ENCODE data around the gene THSD7A.

Gene THSD7A

DNA sequence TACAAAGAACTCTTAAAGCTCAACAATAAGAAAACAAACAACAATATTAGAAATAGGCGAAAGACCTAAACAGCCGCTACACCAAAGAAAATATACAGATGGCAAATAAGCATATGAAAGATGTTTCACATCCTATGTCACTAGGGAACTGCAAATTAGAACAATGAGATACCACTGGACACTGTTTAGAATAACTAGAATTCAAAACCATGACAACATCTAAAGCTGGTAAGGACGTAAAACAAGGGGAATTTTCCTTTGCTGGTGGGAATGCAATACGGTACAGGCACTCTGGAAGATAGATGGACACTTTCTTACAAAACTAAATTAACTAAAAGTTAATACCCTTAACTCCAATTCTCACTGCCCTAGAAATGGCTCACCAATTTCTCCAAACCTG is 44.5 kb downstream of the THSD7A start:
- DNase-seq (ENCODE audit: insufficient read length, low spot score) (no peak), FAIRE-seq (no peak)
- no peak for TF ChIP-seq POU2F2 (IDR thresholded peaks at IDR 0.05; ENCODE audit: low read depth, low read length)

DNA sequence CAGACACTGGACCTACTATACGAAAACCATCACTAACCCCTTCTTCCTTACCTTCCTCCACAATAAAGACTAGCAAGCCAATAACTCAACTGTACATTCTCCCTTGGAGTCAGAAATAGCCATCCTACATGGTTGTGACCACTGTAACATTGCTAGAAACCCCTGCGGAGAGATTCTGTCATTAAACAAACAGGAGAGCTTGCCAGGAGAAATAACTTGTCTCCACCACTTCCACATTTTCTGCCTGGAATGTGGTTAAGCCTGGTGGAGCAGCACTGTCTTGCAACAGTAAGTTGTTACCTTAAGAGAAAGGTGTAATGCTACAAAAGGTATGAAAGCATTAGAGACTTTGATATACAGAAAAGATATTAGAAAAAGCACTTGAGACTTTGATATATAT is 45.8 kb downstream of the THSD7A start:
- no peak for TF ChIP-seq TAF1 (IDR thresholded peaks at IDR 0.05; ENCODE audit: low read depth, low read length)
- TF ChIP-seq SPI1 (IDR thresholded peaks at IDR 0.05; ENCODE audit: low read depth, low read length) = no peak
- no peak for TF ChIP-seq POU2F2 (IDR thresholded peaks at IDR 0.05; ENCODE audit: low read depth, low read length)
- no peak for TF ChIP-seq PAX5 (IDR thresholded peaks at IDR 0.05; ENCODE audit: insufficient read depth, low read length, severe bottlenecking)
- no peak for TF ChIP-seq POLR2AphosphoS5 (IDR thresholded peaks at IDR 0.05; ENCODE audit: low read depth, low read length)
- no peak for TF ChIP-seq POLR2A (IDR thresholded peaks at IDR 0.05; ENCODE audit: low read depth, low read length)
- FAIRE-seq (no peak), DNase-seq (ENCODE audit: insufficient read length, low spot score) (no peak)

DNA sequence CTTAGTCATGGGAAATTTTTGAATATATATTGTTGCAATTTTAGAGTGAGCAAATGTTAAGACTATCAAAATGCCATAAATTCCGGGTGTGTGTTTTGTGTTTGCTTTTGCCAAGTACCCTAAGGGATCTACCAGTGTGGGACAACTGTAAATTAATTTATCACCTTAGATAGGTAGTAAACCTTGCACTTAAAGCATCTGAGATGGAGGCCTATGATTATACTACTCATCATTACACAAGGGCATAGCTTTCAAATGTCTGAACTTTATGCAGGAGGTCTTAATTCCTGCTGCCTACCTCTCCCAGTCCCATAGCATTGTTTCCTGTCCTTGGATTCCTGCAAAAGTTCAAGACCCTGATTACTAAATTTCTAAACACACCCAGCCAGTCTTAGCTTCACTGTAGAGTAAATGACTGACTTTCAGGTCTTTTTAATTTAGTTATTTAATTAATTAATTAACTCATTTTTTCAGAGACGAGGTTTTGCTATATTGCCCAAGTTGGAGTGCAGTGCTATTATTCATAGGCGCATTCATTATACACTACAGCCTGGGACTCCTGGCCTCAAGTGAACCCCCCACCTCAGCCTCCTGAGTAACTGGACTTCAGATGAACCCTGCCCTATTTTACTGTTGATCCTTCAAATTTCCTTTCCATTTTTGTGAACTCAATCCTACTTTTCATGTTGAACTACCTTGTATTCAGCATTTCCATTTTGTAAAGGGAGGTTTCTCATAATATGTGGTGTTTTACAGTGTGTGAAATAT is 47.0 kb downstream of the THSD7A start:
- DNase-seq (ENCODE audit: insufficient read length, low spot score) = no peak
- TF ChIP-seq SPI1 (IDR thresholded peaks at IDR 0.05; ENCODE audit: low read depth, low read length) = no peak
- TF ChIP-seq TAF1 (IDR thresholded peaks at IDR 0.05; ENCODE audit: low read depth, low read length) = no peak
- no peak for TF ChIP-seq PAX5 (IDR thresholded peaks at IDR 0.05; ENCODE audit: insufficient read depth, low read length, severe bottlenecking)
- TF ChIP-seq POLR2A (IDR thresholded peaks at IDR 0.05; ENCODE audit: low read depth, low read length) = no peak
- TF ChIP-seq POU2F2 (IDR thresholded peaks at IDR 0.05; ENCODE audit: low read depth, low read length) = no peak
- no peak for TF ChIP-seq POLR2AphosphoS5 (IDR thresholded peaks at IDR 0.05; ENCODE audit: low read depth, low read length)
- no peak for FAIRE-seq

DNA sequence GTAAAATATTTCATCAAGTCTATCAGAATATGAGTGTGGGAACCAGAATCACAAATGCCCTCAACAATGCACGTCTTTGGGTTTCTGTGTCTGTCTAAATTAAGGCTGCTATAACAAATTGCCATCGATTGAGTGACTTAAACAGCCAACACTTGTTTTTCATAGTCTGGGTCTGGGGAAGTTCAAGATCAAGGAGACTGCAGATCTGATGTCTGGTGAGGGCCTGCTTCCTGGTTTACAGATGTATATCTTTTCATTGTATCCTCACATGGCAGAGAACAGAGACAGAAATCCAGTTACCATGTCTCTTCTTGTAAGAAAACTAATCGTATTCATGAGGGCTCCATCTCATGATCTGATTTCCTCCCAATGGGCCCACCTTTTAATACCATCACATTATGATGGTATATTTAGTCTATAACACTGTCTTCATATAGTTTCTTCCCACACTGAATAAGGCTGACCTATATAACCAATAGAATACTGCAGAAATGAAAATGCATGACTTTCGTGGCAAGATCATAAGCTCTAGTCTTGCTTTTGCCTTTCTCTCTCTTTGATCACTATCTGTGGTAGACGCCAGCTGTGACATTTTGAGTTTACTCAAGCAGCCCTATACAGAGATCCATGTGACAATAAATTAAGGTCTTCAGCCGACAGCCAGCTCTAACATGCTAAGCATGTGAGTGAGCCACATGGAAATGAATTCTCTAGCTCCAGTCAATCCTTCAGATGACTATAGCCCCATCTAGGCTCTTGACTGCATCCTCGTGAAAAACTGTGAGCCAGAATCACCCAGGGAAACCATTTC is 51.9 kb downstream of the THSD7A start:
- no peak for TF ChIP-seq POLR2A (IDR thresholded peaks at IDR 0.05; ENCODE audit: low read depth, low read length)
- TF ChIP-seq POLR2AphosphoS5 (IDR thresholded peaks at IDR 0.05; ENCODE audit: low read depth, low read length) = no peak
- no peak for TF ChIP-seq PAX5 (IDR thresholded peaks at IDR 0.05; ENCODE audit: insufficient read depth, low read length, severe bottlenecking)
- no peak for TF ChIP-seq POU2F2 (IDR thresholded peaks at IDR 0.05; ENCODE audit: low read depth, low read length)
- no peak for TF ChIP-seq SPI1 (IDR thresholded peaks at IDR 0.05; ENCODE audit: low read depth, low read length)
- no peak for TF ChIP-seq TAF1 (IDR thresholded peaks at IDR 0.05; ENCODE audit: low read depth, low read length)
- FAIRE-seq = no peak
- DNase-seq (ENCODE audit: insufficient read length, low spot score) = no peak

DNA sequence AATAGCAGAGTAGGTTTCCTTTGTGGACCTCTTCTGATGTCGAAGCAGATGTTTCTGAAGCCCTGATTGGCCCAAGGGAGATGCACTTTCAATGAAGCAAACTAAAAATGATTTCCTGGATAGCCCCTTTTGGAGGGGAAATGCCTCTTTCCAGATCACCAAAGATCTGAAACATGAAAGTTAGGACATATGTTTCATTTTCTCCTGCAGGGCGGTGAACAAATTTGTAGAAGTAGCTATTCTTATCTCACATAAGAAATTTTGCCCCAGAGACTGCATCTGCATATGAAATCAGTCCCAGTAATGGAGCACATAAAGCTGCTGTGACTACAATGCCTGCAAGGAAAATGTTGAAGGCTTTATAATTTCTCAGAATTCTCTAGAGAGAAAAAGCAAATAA is 56.0 kb downstream of the THSD7A start:
- TF ChIP-seq PAX5 (IDR thresholded peaks at IDR 0.05; ENCODE audit: insufficient read depth, low read length, severe bottlenecking) (no peak), POU2F2 (IDR thresholded peaks at IDR 0.05; ENCODE audit: low read depth, low read length) (no peak), TAF1 (IDR thresholded peaks at IDR 0.05; ENCODE audit: low read depth, low read length) (no peak)
- DNase-seq (ENCODE audit: insufficient read length, low spot score) (no peak), FAIRE-seq (no peak)

DNA sequence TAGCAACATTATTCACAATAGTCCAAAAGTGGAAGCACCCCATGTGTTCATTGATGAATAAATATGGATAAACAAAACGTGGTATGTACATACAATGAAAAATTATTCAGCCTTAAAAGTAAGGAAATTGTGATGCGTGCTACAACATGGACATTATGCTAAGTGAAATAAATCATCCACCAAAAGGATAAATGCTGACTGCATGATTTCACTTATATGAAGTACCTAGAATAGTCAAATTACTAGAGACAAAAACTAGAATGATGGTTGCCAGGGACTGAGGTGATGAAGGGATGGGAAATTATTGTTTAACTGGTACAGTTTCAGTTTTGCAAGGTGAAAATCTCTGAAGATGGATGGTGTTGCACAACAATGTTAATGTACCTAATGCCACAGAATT is 56.6 kb downstream of the THSD7A start:
- TF ChIP-seq PAX5 (IDR thresholded peaks at IDR 0.05; ENCODE audit: insufficient read depth, low read length, severe bottlenecking) (no peak), TAF1 (IDR thresholded peaks at IDR 0.05; ENCODE audit: low read depth, low read length) (no peak), SPI1 (IDR thresholded peaks at IDR 0.05; ENCODE audit: low read depth, low read length) (no peak), POLR2AphosphoS5 (IDR thresholded peaks at IDR 0.05; ENCODE audit: low read depth, low read length) (no peak)
- no peak for FAIRE-seq
- no peak for DNase-seq (ENCODE audit: insufficient read length, low spot score)

DNA sequence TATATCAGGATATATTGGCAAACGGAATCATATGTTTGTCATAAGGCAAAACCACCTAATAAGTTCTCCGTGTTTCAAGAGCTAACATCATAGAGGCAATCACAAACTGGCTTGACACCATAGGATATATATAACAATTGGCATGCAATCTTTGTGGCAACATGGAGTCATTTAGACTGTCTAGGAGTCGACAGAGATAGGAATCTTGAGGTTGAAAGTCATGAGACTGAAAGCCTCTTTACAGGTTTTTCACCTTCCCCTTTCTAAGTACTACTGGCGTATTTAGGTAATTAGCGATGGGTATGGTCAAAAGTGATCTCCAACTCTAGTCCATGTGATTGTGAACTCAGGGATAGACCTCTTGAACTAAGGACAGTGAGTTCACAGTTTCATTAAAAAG is 63.7 kb downstream of the THSD7A start:
- DNase-seq (ENCODE audit: insufficient read length, low spot score) (no peak), FAIRE-seq (no peak)
- TF ChIP-seq POLR2A (IDR thresholded peaks at IDR 0.05; ENCODE audit: low read depth, low read length) (no peak), POLR2AphosphoS5 (IDR thresholded peaks at IDR 0.05; ENCODE audit: low read depth, low read length) (no peak), PAX5 (IDR thresholded peaks at IDR 0.05; ENCODE audit: insufficient read depth, low read length, severe bottlenecking) (no peak), TAF1 (IDR thresholded peaks at IDR 0.05; ENCODE audit: low read depth, low read length) (no peak), POU2F2 (IDR thresholded peaks at IDR 0.05; ENCODE audit: low read depth, low read length) (no peak), SPI1 (IDR thresholded peaks at IDR 0.05; ENCODE audit: low read depth, low read length) (no peak)

DNA sequence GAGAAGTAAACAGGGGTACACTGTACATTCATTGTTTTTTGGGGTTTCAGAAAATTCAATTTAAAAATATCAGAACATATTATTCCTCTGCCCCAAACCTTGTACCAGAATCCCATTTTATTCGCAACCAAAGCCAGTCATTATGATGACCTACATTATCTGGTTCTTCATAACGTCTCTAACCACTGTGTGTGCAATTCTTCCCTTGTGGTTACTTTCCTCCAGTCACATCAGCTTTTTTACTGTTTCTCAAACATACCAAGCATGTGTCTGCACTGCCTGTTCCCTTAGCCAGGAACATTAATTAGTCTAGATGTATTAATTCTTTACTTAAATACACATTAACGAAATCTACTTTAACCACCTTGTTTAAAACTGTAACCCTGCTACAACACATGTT is 64.8 kb downstream of the THSD7A start:
- DNase-seq (ENCODE audit: insufficient read length, low spot score) (no peak), FAIRE-seq (no peak)
- no peak for TF ChIP-seq POU2F2 (IDR thresholded peaks at IDR 0.05; ENCODE audit: low read depth, low read length)
- TF ChIP-seq TAF1 (IDR thresholded peaks at IDR 0.05; ENCODE audit: low read depth, low read length) = no peak
- no peak for TF ChIP-seq POLR2AphosphoS5 (IDR thresholded peaks at IDR 0.05; ENCODE audit: low read depth, low read length)
- no peak for TF ChIP-seq POLR2A (IDR thresholded peaks at IDR 0.05; ENCODE audit: low read depth, low read length)
- no peak for TF ChIP-seq SPI1 (IDR thresholded peaks at IDR 0.05; ENCODE audit: low read depth, low read length)
- no peak for TF ChIP-seq PAX5 (IDR thresholded peaks at IDR 0.05; ENCODE audit: insufficient read depth, low read length, severe bottlenecking)

DNA sequence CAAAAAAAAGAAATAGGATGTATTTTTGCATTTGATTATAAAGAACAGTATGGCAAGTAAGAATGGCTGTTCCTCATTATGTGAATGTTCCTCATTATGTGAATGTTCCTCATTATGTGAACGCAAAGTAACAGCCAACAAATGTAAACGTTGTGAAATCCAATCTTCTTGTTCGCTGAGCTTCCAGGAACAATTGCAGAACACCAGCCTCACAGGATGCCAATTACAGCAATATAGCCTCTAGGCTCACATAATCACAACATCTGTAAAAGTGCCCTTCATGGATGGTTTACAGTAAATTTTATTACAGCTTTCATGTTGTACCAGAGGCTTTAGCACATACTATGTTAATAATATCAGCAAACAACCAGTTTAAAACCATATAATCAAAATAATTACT is 71.6 kb downstream of the THSD7A start:
- TF ChIP-seq POLR2A (IDR thresholded peaks at IDR 0.05; ENCODE audit: low read depth, low read length) (no peak), PAX5 (IDR thresholded peaks at IDR 0.05; ENCODE audit: insufficient read depth, low read length, severe bottlenecking) (no peak), POU2F2 (IDR thresholded peaks at IDR 0.05; ENCODE audit: low read depth, low read length) (no peak), POLR2AphosphoS5 (IDR thresholded peaks at IDR 0.05; ENCODE audit: low read depth, low read length) (no peak), SPI1 (IDR thresholded peaks at IDR 0.05; ENCODE audit: low read depth, low read length) (no peak), TAF1 (IDR thresholded peaks at IDR 0.05; ENCODE audit: low read depth, low read length) (no peak)
- FAIRE-seq (no peak), DNase-seq (ENCODE audit: insufficient read length, low spot score) (no peak)

Measured in GM12891 (cell line).